Frontal cortex (tissue), 4 donors: Measurements from ENCODE around the gene PKDREJ. TPM values are rescaled to one million over a fixed set of nuclear protein-coding genes. Genes with fewer than 3 reads are reported as not detected.
"Not testable (repeated sequence)": the region's sequence is repeated elsewhere in the genome, so short reads cannot be mapped to it uniquely, and the experiment has no call there.

Experiments
- DNase-seq, 2 donors: peaks; one replicate each; pipeline ENCODE4 v3.0.0; 2012; ENCODE audit warnings: low spot score in 2 of 2
- FAIRE-seq: peaks from 2 replicates; lab custom pipeline; 2012; peaks lifted over from hg19 to GRCh38; lab: Jason Lieb, UNC
- total RNA-seq: library from RNA; depleted of rRNA; stranded (reverse); fragments of >200 nt; gene quantifications from one replicate; pipeline ENCODE4 v1.2.3, GENCODE V29; 2014
- donor health status: control.
- donor health status: control.
- donor health status: control.

The PKDREJ gene
- total RNA-seq, 1 donor from 2014 or later, result under 0.01 TPM

DNA sequence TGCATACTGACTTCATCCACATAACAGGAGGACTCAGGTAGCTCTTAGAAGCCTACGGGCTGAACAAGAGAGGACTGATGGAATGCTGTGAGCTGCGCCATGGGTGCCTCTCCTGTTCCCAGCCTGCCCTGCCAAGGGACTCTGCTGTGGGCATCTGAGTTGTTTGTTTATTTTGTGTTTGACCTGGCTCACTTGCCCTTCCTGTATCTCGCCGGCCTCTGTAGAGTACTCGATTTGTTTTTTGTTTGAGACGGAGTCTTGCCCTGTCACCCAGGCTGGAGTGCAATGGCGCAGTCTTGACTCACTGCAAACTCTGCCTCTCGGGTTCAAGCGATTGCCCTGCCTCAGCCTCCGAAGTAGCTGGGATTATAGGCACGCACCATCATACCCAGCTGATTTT lies 6.4 kb upstream of the PKDREJ start:
- DNase-seq, result no peak
- no peak for FAIRE-seq

DNA sequence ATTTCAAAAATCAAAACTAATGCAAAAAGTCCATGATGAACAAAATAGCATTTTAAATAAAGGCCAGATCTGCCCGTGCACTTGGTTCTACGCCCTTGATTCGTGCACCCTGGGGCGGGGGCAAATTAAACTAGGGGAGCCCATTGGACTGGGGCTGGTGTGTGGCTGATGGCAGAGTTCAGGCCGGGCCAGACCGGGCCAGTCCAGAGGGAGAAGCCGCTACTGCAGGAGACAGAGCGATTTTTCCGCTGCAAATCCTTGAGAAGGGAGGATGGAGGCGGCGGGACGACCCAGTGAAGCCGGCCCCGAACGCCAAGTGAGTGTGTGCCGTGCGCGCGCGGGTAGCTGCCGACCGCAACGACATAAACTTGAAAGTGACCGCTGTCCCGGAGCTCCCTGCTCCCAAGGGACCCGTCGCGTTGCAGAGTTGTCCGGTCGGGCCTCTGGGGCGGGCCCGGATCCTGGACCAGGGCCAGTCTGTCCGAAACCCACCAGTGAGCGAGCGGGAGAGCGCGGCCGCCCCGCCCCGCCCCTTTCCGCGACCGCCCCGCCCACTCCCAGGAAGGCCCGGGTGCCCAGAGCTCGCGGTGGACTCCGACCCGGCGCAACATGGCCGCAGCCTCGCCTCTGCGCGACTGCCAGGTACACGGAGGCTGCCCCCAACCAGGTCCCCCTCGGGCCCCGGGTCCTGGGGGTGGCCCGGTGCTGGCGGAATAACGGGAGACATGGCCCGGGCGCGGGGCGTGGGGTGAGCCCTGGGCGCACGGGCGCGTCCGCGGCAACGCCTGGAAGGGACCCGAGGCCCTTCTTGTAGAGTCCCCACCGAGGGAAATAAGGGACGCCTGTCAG lies 4.5 kb upstream of the PKDREJ start, which contains the start of gene TTC38:
Gene TTC38 (plus strand): TSS at position 578 of the 849 bp plus-strand sequence. CDS start 32 bp downstream, at position 610.
- no peak for FAIRE-seq
- peak; percentile 93 to 97 for DNase-seq

DNA sequence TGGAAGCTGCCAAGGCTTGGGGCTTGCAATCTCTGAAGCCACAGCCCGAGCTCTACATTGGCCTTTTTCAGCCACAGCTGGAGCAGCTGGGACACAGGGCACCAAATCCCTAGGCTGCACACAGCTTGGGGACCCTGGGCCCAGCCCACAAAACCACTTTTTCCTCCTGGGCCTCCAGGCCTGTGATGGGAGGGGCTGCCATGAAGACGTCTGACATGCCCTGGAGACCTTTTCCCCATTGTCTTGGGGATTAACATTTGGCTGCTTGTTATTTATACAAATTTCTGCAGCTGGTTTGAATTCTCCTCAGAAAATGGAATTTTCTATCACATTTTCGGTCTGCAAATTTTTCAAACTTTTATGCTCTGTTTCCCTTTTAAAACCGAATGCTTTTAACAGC lies 2.5 kb upstream of the PKDREJ start:
- DNase-seq, FAIRE-seq: not testable (repeated sequence)

DNA sequence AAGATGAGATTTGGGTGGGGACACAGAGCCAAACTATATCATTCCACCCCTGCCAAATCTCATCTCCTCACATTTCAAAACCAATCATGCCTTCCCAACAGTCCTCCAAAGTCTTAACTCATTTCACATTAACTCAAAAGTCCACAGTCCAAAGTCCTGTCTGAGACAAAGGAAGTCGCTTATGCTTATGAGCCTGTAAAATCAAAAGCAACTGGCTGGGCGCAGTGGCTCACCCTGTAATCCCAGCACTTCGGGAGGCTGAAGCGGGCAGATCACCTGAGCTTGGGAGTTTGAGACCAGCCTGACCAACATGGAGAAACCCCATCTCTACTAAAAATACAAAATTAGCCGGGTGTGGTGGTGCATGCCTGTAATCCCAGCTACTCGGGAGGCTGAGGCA lies 1.4 kb upstream of the PKDREJ start:
- DNase-seq, FAIRE-seq: not testable (repeated sequence)

DNA sequence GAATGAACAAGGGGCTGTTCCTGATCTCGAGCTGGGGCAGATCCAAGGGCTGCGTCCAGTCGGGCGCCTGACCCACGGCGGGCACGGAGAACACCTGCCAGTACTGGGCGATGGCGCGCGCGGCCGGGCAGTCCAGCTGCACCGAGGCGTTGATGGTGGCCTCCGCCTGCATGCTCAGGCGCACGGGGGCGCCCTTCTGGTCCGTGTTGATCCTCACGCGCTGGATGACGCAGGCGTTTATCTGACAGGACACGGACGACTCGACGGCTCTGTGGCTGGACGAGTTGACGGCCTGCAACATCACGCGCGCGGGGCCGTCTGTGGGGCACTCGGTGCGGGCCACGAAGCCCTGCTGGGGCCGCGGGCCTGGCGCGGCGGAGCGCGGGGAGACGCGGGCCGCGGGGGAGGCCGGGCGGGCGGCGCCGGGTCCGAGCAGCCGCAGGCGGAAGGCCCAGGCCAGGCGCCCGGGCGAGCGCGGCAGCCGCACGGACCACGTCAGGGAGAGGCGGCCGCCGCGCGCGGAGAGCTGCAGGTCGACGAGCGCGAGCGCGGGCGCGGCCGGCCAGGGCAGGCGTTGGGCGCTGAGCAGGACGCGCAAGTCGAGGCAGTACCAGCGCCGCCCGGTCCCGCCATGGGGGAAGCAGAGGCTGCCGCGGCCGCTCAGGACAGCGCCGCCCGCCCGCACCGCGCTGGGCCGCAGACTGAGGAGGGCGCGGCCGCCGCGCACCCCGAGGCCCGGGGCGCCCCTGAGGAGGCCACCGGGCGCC lies 511 bp downstream of the PKDREJ start:
- peak; percentile 43 to 48 for DNase-seq
- no peak for FAIRE-seq

DNA sequence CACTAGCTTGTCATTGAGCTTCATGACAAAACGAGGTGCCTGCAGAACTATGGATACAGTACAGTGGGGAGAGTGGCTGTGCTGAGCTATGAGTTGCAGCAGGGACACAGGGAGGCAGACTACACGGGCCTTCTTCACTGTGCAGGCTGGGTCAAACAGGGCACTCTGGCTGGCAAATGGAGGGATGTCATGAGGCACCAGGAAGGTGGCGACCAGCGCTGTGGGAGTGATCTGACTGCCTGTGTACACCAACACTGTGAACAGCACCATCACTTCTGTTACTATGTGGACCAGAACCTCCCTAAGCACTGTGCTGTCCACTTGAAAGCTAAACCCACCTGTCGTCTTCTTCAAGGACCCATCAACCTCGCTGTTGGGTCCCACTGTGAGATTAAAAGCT lies 3.1 kb downstream of the PKDREJ start:
- no peak for FAIRE-seq
- DNase-seq, result no peak

DNA sequence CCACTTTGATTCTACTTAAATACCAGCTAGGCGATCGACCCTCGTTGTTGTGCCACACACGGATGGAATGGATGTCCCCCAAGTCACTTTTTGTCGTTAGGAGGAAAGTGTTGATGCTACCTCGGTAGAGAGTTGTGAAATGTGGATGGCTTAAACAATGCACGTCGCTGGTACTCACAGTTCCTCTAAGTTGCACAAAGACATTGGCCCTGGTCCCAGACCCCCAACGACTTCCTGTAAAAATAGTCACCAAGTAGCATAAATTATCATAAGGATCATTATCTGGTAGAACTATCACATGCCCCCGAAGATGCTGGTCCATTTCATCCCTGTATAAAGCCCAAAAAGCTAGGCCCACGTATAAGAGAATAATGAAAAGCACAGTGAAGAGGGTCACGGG lies 3.8 kb downstream of the PKDREJ start:
- no peak for DNase-seq
- no peak for FAIRE-seq

DNA sequence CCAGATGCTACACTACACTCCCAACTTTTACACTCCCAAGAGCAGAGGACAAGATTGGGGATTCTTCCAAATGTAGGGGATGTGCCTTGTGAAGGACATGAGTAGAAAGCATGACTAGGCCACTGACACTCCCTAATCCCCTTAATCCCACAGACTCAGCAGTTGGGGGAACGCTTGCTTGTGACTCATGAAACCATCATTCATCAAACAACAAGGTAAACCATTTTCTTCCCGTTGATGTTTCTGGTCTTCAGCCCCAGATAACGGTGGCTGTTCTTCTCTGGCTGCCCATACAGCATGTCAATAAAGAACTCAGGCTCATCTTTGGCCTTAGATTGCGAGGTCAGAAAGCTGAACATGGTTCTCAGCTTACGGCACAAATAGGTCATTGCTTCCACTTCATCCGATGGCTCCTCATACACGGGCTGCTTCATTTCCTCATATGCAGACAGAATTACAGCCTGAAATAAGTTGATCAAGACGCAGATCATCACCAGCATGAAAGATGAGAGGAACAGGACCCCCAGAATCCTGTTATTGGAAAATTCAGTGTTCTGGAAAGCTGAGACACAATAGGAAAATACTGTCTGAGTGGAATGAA lies 6.7 kb downstream of the PKDREJ start:
- FAIRE-seq (no peak), DNase-seq (no peak)

DNA sequence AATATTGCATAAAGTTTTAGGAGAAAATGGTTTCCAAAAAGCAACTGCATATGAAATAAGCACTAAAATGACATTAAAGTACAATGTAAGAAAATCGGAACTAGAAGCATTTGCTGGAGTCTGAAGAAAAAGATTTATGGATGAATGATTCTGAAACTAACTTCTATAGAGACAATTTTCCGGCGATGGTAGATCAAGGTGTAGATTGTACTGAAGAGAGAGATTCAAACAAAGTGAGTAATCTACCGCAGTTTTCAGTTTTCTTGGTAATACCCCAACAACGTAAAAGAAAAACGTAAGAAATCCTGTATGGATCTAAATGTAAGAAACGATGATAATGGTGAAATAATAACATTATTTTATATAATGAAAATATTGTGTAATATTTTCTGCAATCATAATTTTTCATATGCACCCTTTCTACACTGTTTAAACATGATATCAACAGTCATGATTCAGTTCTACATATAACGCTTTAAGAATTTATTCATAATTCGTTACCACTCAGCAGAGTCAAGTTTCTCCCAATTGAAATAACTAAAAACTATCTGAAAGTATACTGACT lies 11.2 kb downstream of the PKDREJ start:
- no peak for DNase-seq
- no peak for FAIRE-seq

DNA sequence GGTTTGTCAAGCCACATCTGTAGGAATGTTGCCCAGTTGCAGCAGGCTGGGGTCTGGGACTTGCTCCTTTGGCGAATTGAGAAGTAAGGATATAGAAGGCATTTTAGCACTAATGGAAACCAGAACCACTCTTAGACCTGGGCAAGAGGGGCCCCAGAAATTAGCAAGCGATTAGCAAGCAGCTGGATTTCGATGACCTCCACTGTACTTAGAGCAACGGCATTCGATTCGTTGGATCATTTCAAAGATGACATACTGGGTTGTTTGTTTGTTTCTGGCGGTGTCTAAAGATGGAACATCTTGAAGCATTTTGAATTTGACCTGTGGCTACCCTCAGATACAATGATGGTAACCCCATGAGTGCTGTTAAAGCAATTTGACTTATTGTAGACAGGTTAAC lies 11.9 kb downstream of the PKDREJ start:
- FAIRE-seq (no peak), DNase-seq (no peak)

DNA sequence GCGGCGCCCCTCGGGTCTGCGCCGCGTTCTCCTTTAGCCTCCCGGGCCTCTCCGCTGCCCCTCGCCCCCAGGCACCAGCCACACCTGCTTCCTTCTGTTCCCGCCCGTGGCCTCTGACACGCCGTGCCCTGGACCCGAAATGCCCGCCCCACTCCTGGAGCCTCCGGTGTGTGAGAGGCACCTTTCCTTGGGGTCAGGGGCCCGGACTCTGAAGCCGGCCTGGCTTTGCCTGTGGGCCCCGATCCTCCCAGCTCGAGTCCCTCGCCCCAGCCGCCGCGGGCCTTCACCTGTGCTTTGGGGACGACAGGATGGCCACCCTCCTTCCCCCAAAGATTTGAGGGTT lies 12.4 kb downstream of the PKDREJ start:
- no peak for DNase-seq
- no peak for FAIRE-seq

DNA sequence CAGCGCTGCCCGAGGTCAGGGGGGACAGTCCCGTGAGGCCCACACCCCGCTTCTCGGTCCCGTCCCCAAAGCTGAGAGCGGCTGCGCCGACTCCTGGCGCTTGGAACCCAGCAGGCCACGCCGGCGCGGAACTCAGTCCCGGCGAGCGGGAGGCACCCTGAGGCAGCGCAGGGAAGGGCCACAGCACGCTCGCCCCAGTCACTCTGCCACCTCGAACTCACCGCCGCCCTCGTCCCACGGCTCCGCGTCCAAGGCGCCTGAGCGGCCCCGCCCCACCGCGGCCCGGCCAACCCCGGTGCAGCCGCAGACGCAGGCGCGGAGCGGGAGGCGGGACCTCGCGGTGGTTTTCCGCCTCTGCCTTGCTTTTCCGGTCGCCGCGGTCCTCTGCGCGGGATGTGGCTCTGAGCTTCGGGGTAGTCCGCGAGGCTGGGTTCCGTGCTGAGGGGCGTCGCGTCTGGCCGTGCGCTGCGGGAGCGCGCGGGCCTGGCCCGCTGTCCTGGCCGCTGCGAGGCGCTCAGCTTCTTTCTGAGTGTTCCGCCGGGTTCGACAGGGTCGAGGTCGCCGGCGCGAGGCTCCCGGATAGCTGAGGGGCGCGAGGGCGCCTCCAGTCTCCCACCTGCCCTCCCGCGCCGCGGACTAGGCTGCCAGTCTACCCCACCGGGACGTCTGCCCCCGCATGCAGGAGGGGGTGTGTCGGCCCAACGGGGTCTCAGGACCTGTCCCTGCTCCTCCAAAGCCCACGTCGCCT lies 12.9 kb downstream of the PKDREJ start, which contains the start of gene CDPF1:
Gene CDPF1 (minus strand): TSS at position 259 of the 748 bp plus-strand sequence. CDS start 2,009 bp downstream, outside the sequence.
- DNase-seq, result peak; percentile 93 to 95
- no peak for FAIRE-seq

DNA sequence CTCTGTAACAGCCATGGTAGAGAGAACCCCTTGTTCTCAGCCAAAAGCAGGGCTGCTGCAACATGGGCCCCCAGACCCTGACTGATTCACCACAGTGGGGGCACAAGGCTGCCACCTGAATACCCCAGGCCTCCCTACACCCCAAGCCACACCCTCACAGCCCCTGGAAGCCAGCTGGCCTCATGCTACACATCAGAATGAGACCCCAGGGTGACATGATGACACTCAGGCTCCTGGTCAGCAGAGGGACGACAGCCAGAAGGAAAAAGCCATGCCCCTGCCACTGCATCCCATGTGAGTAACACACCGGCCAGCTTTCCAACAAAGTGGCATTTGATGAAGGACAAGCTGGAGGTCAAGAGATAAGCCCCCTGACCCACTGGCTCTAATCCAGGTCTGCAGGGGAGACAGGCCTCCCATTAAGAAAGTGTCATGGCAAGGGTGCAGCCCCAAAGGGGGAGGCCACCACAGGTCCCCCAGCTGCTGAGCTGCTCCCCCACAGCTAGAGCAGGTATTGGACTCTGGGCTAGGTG lies 15.6 kb downstream of the PKDREJ start:
- FAIRE-seq (no peak), DNase-seq (no peak)

DNA sequence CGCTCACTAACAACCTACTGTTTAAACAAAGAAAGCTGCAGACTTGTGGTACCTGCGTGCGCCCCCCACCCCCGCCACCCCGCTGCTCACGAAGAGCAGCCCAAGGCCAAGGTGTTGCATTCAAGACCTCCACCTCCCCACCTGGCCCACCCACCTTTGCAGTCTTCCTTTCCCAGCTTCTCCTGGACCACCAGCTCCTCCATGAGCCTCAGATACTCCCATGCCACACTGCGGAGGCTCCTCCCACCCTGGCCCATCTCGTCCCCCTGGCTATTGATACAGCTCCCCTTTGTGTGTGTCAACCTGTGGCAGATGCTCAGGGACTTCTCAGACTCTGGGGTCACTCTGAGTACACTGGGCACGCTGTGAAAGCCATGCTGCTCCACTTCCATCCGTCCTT lies 17.0 kb downstream of the PKDREJ start:
- FAIRE-seq, result no peak

DNA sequence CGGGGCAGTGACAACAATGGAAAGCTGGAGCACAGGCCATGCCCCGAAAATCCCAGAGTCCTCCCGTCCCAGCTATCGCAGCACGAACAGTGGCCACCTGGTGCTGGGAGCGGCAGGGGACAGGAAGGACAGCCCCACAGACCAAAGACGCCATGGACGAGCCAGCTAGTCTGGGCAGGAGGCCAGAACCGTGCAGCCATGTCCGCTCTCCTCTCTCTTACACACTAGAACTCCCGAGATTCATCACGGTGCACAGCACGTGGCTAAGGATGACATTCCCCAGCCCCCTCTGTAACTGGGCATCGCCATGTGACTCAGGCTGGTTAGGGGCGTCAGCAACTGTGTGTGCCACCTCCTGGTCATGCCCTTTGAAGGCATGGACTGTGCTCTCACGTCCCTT lies 17.6 kb downstream of the PKDREJ start:
- DNase-seq (peak in 1 of 2 donors; percentile 61), FAIRE-seq (no peak)

More for the DNA sequence above, 17.0 kb downstream of the PKDREJ start:
- DNase-seq, result no peak

DNA sequence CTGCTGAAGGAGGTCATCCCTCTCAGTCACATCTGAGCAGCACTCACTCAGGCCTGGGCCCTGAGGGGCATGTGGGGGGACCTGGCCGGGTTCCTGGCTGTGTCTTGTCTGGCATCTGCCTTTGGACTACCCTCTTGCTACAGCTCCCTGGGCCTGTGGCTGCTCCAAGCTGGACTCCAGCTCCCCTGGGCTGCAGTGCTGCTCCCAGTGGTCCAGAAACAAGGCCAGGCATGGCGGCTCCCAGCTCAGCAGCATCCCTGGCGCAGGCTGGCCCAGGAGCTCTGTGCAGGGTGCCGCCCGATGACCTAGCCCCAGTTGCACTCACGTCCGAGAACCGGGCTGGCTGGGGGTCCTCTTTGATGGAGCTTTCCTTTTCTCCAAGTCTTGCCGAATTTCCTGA lies 18.4 kb downstream of the PKDREJ start:
- FAIRE-seq (no peak), DNase-seq (no peak)

DNA sequence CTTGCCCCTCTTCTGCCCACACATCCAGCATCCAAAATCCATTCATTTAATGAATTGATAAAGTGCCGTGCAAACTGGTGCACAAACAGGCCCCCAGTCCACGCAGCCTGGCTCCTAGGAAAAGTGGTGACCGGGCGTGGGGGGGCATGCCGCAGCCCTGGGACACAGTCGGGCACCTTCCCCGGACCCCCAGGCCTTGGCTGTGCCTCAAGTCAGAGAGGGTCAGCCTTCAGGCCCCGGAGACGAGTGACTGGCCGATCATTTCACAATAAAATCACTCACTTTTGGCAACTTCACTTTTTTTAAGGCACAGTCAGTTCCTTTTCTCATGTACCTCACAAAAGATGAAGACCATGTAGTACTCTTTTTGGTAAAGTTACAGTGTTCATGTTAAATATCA lies 21.1 kb downstream of the PKDREJ start:
- DNase-seq (no peak), FAIRE-seq (no peak)

DNA sequence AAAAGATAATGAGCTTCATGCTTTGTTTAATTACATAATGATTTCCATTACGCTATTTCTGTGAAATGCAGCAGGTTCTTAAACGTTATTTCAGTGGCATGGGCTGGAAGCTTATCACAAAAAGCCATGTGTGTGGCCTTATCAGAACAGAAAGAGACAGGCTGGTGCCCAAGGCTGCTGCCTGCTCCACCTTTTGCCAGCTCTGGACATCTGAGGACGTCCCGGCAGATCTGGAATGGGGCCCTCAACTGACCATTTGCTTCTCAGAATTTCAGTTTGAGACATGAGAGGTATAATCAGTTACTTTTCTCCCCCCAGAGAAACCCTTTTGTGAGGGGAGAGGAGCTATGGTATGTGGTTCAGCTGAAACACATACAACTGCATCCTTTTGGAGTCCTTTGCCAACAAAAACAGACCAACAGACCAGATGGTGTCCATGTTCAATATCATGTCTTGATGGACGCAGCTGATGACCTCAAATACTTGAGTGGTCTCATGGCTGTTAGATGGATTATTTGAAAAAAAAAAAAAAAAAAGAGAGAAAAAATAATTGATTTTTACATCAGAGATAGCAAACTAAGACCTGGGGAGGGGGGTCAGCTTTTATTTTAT lies 21.6 kb downstream of the PKDREJ start:
- DNase-seq (no peak), FAIRE-seq (no peak)

DNA sequence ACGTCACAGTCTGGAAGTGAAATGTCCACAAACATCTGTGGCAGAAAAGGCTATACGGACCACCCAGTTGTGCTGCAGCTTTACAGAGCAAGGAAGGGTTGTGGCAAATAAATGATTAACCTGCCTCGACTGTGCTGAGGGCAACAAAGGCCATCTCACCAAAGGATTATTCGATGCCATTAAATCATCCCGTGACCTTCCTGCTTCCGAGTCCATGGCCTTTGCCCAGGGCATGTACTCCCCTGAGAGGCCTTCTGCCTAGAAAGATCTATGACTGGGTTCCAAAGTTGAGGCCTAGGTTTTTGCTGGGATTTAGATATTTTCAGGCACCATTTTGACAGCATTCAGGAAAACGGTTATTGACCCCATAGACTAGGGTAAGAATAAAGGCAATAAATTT lies 22.2 kb downstream of the PKDREJ start:
- DNase-seq (no peak), FAIRE-seq (no peak)
